SK-N-SH treated with all-trans-retinoic acid at 6 μM for 48 hours (cell line): ENCODE data around the gene CD163L1.

Experiments
- ARNTL ChIP-seq: fragments of 450-650 bp; formaldehyde crosslinking; IDR thresholded peaks from 2 replicates; pipeline ENCODE4 v1.5.0; 2020; ENCODE audit warnings: low read depth, mild to moderate bottlenecking, moderate library complexity, borderline replicate concordance
- ESRRG ChIP-seq: fragments of 250-450 bp; sonication (Bioruptor Pico); IDR thresholded peaks from 2 replicates; pipeline ENCODE4 v1.6.1; 2021; ENCODE audit warnings: mild to moderate bottlenecking
- ISL1 ChIP-seq: fragments of 250-450 bp; sonication (Bioruptor Pico); IDR thresholded peaks from 2 replicates; pipeline ENCODE4 v2.1.2; 2022; ENCODE audit warnings: mild to moderate bottlenecking, moderate library complexity
- RARB ChIP-seq: fragments of 250-450 bp; sonication (Bioruptor Pico); IDR thresholded peaks from 2 replicates; pipeline ENCODE4 v1.8.0; 2021; ENCODE audit warnings: mild to moderate bottlenecking, moderate library complexity
- SNAI2 ChIP-seq: fragments of 250-450 bp; sonication (Bioruptor Pico); IDR thresholded peaks from 2 replicates; pipeline ENCODE4 v1.5.0; 2020; ENCODE audit warnings: mild to moderate bottlenecking, moderate library complexity
- TCF4 ChIP-seq: fragments of 250-450 bp; sonication (Bioruptor Pico); IDR thresholded peaks from 2 replicates; pipeline ENCODE4 v1.8.0; 2021; ENCODE audit warnings: mild to moderate bottlenecking, moderate library complexity, borderline replicate concordance
- TOX ChIP-seq: fragments of 250-450 bp; sonication (Bioruptor Pico); IDR thresholded peaks from 2 replicates; pipeline ENCODE4 v1.8.0; 2021; ENCODE audit warnings: mild to moderate bottlenecking, moderate library complexity, borderline replicate concordance
- ZFP3 ChIP-seq: fragments of 250-450 bp; sonication (Bioruptor Pico); IDR thresholded peaks from 2 replicates; pipeline ENCODE4 v1.5.0; 2020; ENCODE audit warnings: mild to moderate bottlenecking, moderate library complexity
- ZNF8 ChIP-seq: fragments of 450-650 bp; formaldehyde crosslinking; IDR thresholded peaks from 2 replicates; pipeline ENCODE4 v1.5.0; 2020; ENCODE audit warnings: mild to moderate bottlenecking, moderate library complexity
- TF ChIP-seq, protein P1 (sequence below): fragments of 250-450 bp; sonication (Bioruptor Pico); IDR thresholded peaks from 2 replicates; pipeline ENCODE4 v1.5.1; 2020; ENCODE audit warnings: low read depth, mild to moderate bottlenecking, moderate library complexity
- TF ChIP-seq, protein P2 (sequence below): fragments of 250-450 bp; sonication (Bioruptor Pico); IDR thresholded peaks from 2 replicates; pipeline ENCODE4 v1.8.0; 2020; ENCODE audit warnings: mild to moderate bottlenecking, moderate library complexity, borderline replicate concordance
- TF ChIP-seq, protein P3 (sequence below): fragments of 250-450 bp; sonication (Bioruptor Pico); IDR thresholded peaks from 2 replicates; pipeline ENCODE4 v1.5.0; 2020; ENCODE audit warnings: mild to moderate bottlenecking, moderate library complexity
- TF ChIP-seq, protein P4 (sequence below): fragments of 250-450 bp; sonication (Bioruptor Pico); IDR thresholded peaks from 2 replicates; pipeline ENCODE4 v1.8.0; 2021; ENCODE audit warnings: low read depth, mild to moderate bottlenecking, moderate library complexity, borderline replicate concordance

DNA sequence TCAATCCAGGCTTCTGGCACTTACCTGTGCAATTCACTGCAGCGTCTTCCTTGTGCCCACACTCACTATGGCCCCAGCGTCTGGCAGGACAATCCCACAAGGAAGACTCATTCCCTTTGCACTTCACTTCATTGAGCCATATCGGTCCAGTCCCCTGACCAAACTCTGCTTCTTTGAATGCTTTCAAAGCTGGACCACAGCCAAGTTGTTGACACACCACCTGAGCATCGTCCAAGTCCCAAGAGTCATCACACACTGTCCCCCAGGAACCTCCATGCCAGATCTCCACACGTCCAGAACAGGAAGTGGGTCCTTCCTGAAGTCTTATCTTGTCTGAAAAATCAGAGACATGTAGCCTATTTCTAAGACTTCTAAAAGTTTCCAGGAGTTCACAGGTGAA lies 39.4 kb upstream of the CD163L1 start:
- TF ChIP-seq, protein P1, sequence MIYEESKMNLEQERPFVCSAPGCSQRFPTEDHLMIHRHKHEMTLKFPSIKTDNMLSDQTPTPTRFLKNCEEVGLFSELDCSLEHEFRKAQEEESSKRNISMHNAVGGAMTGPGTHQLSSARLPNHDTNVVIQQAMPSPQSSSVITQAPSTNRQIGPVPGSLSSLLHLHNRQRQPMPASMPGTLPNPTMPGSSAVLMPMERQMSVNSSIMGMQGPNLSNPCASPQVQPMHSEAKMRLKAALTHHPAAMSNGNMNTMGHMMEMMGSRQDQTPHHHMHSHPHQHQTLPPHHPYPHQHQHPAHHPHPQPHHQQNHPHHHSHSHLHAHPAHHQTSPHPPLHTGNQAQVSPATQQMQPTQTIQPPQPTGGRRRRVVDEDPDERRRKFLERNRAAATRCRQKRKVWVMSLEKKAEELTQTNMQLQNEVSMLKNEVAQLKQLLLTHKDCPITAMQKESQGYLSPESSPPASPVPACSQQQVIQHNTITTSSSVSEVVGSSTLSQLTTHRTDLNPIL (CRISPR knock-in tag) = no peak
- TF ChIP-seq ZFP3 (CRISPR knock-in tag) (no peak), ARNTL (CRISPR knock-in tag) (no peak), RARB (no peak), ZNF8 (CRISPR knock-in tag) (no peak), SNAI2 (CRISPR knock-in tag) (no peak), ESRRG (CRISPR knock-in tag) (no peak), TCF4 (CRISPR knock-in tag) (no peak), ISL1 (CRISPR knock-in tag) (no peak), TOX (CRISPR knock-in tag) (no peak)
- TF ChIP-seq, protein P2, sequence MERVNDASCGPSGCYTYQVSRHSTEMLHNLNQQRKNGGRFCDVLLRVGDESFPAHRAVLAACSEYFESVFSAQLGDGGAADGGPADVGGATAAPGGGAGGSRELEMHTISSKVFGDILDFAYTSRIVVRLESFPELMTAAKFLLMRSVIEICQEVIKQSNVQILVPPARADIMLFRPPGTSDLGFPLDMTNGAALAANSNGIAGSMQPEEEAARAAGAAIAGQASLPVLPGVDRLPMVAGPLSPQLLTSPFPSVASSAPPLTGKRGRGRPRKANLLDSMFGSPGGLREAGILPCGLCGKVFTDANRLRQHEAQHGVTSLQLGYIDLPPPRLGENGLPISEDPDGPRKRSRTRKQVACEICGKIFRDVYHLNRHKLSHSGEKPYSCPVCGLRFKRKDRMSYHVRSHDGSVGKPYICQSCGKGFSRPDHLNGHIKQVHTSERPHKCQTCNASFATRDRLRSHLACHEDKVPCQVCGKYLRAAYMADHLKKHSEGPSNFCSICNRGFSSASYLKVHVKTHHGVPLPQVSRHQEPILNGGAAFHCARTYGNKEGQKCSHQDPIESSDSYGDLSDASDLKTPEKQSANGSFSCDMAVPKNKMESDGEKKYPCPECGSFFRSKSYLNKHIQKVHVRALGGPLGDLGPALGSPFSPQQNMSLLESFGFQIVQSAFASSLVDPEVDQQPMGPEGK = no peak
- TF ChIP-seq, protein P3, sequence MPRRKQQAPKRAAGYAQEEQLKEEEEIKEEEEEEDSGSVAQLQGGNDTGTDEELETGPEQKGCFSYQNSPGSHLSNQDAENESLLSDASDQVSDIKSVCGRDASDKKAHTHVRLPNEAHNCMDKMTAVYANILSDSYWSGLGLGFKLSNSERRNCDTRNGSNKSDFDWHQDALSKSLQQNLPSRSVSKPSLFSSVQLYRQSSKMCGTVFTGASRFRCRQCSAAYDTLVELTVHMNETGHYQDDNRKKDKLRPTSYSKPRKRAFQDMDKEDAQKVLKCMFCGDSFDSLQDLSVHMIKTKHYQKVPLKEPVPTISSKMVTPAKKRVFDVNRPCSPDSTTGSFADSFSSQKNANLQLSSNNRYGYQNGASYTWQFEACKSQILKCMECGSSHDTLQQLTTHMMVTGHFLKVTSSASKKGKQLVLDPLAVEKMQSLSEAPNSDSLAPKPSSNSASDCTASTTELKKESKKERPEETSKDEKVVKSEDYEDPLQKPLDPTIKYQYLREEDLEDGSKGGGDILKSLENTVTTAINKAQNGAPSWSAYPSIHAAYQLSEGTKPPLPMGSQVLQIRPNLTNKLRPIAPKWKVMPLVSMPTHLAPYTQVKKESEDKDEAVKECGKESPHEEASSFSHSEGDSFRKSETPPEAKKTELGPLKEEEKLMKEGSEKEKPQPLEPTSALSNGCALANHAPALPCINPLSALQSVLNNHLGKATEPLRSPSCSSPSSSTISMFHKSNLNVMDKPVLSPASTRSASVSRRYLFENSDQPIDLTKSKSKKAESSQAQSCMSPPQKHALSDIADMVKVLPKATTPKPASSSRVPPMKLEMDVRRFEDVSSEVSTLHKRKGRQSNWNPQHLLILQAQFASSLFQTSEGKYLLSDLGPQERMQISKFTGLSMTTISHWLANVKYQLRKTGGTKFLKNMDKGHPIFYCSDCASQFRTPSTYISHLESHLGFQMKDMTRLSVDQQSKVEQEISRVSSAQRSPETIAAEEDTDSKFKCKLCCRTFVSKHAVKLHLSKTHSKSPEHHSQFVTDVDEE (CRISPR knock-in tag) = no peak
- TF ChIP-seq, protein P4, sequence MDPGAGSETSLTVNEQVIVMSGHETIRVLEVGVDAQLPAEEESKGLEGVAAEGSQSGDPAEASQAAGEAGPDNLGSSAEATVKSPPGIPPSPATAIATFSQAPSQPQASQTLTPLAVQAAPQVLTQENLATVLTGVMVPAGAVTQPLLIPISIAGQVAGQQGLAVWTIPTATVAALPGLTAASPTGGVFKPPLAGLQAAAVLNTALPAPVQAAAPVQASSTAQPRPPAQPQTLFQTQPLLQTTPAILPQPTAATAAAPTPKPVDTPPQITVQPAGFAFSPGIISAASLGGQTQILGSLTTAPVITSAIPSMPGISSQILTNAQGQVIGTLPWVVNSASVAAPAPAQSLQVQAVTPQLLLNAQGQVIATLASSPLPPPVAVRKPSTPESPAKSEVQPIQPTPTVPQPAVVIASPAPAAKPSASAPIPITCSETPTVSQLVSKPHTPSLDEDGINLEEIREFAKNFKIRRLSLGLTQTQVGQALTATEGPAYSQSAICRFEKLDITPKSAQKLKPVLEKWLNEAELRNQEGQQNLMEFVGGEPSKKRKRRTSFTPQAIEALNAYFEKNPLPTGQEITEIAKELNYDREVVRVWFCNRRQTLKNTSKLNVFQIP (CRISPR knock-in tag) = no peak
